ENCODE results near the gene ATP8B1. TPM values are rescaled to one million over a fixed set of nuclear protein-coding genes. Genes with fewer than 3 reads are reported as not detected.

ATP8B1 gene
- total and polyA plus RNA-seq, 2 of the 4 experiments (the other 2 are of a cell fraction) = 64.3 to 136 TPM

GRCh38 chr18:57754577-57755338, 48.4 kb downstream of the ATP8B1 start:
- dilution Hi-C loops (cut with HindIII; ENCODE audit: low sequenced_read_pairs, unreplicated experiment) (no loop called here), in situ Hi-C loops (cut with MboI; ENCODE audit: low sequenced_read_pairs) (no loop called here), intact Hi-C loops (cut with micrococcal nuclease) (no loop called here)
- H3K27me3 ChIP-seq (ENCODE audit: control insufficient read depth, insufficient read depth, low read length) = no peaks in the 10 kb centered on the region
- no peak overlapping the region for H3K23ac ChIP-seq (ENCODE audit: low read depth, low read length)
- BruUV-seq (replicated peaks) = no TSS peak
- no peak overlapping the region for H3K4me2 ChIP-seq (ENCODE audit: low read depth, low read length)
- H3K4me1 ChIP-seq (ENCODE audit: control insufficient read depth, insufficient read depth, low read length) = no peaks in the 10 kb centered on the region; the same call in 1 of the 2 replicates
- H3K9me1 ChIP-seq (ENCODE audit: insufficient read depth, low read length) = peaks cover 8% of the 10 kb centered on the region
- H3K4me3 ChIP-seq (ENCODE audit: insufficient read depth, low read depth, low read length) = no peak overlapping the region
- H4K91ac ChIP-seq (ENCODE audit: insufficient read depth, low read depth, low read length) = no peak overlapping the region
- peaks cover 36 to 71% of the 10 kb centered on the region in 2 experiments for H3K79me1 ChIP-seq (ENCODE audit: low read depth in 1 of 2, low read length in 2 of 2)
- no peak overlapping the region for H2AFZ ChIP-seq (replicated peaks; ENCODE audit: low read length, poor library complexity)
- H3K27ac ChIP-seq (ENCODE audit: insufficient read depth, low read length) = no peak overlapping the region
- H2BK15ac ChIP-seq (ENCODE audit: low read depth, low read length) = no peak overlapping the region
- H4K5ac ChIP-seq (ENCODE audit: low read depth, low read length) = no peak overlapping the region
- CTCF ChIA-PET = no interaction called here
- ATAC-seq (ENCODE audit: low read depth) (no peak), DNase-seq (no peak)
- no peak overlapping the region for H4K8ac ChIP-seq (ENCODE audit: low read depth in 2 of 2, low read length in 2 of 2)
- H3K36me3 ChIP-seq (ENCODE audit: control insufficient read depth, insufficient read depth, low read length) = peaks cover 5% of the 10 kb centered on the region
- no peak overlapping the region for H3K14ac ChIP-seq (replicated peaks; ENCODE audit: low read depth, low read length)
- POLR2A ChIA-PET (ENCODE audit: unreplicated experiment) = no interaction called here
- no peak overlapping the region for H3K4ac ChIP-seq (ENCODE audit: low read depth, low read length)
- no CpG with 5 or more reads among the region's 5 CpGs for WGBS, 2 experiments (ENCODE audit: extremely low coverage in 2 of 2, insufficient read length in 1 of 2)
- no peak overlapping the region for H2BK120ac ChIP-seq (ENCODE audit: low read depth, low read length)
- no peak overlapping the region for H2BK5ac ChIP-seq (ENCODE audit: low read depth, low read length, poor library complexity, severe bottlenecking)
- no peak overlapping the region for H3K56ac ChIP-seq (ENCODE audit: extremely low read depth, insufficient read depth, low read length)
- no peak overlapping the region for H2BK20ac ChIP-seq (ENCODE audit: low read depth, low read length)
- H4K20me1 ChIP-seq (ENCODE audit: insufficient read depth, low read length) = peaks cover 42% of the 10 kb centered on the region
- no peak for TF ChIP-seq RCOR1 (IDR thresholded peaks at IDR 0.05; ENCODE audit: insufficient replicate concordance, low read length)
- no peak for TF ChIP-seq NFE2L2 (IDR thresholded peaks at IDR 0.05; ENCODE audit: low read depth, low read length)
- TF ChIP-seq MAZ (IDR thresholded peaks at IDR 0.05; ENCODE audit: borderline replicate concordance, low read depth, low read length) = no peak
- TF ChIP-seq MAFK (IDR thresholded peaks at IDR 0.05; ENCODE audit: low read depth, low read length) = no peak
- no peak for TF ChIP-seq BHLHE40 (IDR thresholded peaks at IDR 0.05; ENCODE audit: low read depth, low read length)
- TF ChIP-seq FOS (IDR thresholded peaks at IDR 0.05; ENCODE audit: low read depth, low read length) = no peak
- no peak for TF ChIP-seq POLR2A (IDR thresholded peaks at IDR 0.05; ENCODE audit: low read depth, low read length)
- no peak for TF ChIP-seq SMC3 (IDR thresholded peaks at IDR 0.05; ENCODE audit: low read depth, low read length)
- H2AK5ac ChIP-seq (ENCODE audit: low read depth, low read length) = no peak overlapping the region
- H3K9ac ChIP-seq (ENCODE audit: low read depth, low read length) = no peak overlapping the region
- no peak overlapping the region for H2AK9ac ChIP-seq (replicated peaks; ENCODE audit: low read depth, low read length, poor library complexity)
- no peak overlapping the region for H3K18ac ChIP-seq (ENCODE audit: low read depth, low read length)
- no peaks in the 10 kb centered on the region for H3K9me3 ChIP-seq (ENCODE audit: control insufficient read depth, insufficient read depth, low read length)
